Stimulated activated CD4-positive, alpha-beta T cell treated with anti-CD3 and anti-CD28 coated beads, Interleukin-2, amount 100 ng/mL, for 4 hours (primary cell): ENCODE data around the gene AFG1L.

Experiments
- DNase-seq: peaks from one replicate; pipeline ENCODE4 v3.0.0-alpha.2; 2020; ENCODE audit warnings: low read depth

Gene AFG1L

DNA sequence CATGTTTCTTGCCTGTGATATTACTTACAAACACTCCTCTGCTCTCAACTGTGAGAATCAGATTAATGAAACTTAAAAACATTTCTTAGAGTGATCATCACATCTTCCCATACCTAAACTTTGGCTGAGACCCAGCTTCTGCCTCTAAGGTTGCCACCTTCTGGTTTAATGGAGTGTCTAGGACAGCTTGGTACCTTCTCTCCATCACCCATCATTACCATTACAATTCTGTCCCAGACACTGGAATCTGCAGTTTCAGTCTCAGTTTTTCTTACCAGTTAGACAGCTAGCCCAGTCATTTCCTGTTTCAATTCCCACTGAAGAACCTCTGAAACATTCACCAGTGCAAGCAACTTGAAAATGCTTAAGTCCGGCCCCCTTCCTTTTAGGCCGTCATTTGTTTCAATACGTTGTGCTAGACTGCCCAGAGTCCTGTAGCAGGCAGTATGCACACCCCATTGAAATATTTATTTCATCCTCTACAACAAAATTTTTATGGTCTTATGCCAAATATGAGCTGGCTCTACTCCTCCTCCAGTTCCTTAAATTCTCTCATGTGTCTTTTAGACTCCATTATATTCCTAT, 158.8 kb downstream of the AFG1L start:
- no peak for DNase-seq

DNA sequence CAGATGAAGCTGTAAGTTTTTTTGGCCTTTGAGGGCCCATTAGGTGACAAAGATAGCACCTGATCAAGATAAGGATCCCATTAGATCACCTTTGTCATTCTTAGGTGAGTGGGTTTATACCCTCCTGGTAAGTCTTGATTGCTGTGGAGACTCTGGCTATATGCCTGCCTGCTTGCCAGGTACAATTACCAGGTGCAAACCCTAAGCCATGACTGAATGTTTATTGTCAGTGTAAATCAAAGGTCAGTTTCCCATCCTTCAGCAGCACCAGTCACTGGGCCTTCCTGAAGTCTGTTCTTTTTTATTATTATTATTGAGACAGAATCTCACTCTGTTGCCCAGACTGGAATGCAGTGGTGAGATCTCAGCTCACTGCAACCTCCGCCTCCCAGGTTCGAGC, 159.5 kb downstream of the AFG1L start:
- DNase-seq, result no peak

DNA sequence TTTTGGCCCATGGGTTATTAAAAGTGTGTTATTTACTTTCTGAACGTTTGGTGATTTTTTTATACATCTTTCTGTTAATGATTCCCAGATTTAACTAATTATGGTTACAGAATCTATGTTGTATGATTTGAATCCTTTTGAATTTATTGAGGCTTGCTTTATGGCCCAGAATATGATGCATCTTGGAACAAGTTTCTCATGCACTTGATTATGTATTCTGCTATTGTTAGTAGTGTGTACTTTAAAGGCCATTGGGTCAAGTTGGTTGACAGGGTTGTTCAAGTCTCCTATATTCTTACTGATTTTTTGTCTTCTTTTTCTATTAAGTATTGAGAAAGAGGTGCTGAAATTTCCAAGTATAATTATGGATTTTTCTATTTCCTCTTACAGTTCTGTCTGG, 160.8 kb downstream of the AFG1L start:
- no peak for DNase-seq

DNA sequence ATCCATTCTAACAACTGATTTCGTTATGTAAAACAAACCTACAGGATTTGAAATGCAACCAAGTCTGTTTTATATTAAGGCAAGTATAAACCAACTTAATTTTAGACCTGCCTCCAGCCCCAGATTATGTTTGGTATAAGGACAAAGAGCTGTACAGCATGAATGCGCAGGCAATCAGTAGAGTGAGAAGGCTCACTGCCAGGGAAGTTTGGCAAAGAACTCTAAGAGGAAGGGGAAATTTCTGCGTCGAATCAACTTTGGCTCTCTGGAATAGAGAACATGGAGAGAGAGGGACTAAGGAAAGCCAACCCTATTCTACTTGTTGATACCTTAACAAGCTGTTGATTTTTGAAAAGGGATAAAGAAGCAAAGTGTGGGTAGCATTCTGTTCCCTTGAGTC, 168.9 kb downstream of the AFG1L start:
- no peak for DNase-seq

DNA sequence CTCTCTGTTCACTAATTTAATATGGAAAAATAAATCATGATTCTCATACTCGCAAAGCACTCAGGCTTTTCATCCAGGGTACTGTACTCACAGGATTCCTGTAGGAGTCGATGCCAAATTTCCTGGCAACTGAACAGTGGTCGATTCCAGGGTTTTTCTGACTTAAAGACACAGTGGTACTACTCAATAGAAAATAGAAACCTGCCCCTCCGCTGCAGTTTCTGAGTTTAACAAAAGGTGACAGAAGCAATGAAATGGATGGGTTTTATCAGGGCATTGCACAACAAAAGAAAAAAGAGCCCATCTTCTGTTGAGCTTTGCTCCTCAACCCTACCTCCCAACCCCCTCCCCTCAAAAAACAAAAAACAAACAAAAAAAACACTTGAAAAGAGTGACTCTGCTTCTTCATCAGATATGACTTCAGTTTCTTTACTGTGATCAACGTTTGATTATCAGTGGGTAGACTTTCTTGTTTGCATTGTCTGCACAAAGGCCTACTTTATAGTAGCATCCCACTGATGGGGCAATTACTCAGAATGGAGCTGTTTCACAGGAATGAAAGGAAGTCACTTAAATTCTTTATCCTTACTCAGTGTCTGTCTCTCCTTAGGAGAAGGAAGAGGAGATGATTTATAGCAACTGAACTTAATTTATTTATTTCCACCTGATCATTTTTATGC, 169.7 kb downstream of the AFG1L start:
- DNase-seq, result no peak

DNA sequence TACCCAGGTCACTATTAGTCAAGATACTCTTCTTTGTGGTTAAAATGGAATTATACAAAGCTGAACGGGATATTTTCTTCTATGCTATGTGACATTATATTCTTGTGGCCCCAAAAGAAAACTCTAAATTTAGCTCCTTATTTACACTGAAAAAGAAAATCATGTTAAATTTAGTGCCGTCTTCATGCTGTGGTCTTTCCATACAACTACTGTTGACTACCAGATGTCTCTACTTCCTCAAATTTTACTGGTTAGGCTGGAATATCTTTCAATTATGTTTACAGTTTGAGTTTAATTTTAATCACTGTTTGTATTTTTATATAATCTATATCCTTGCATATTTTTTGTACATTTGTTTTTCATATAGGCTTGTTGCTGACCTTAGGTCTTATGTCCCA, 170.2 kb downstream of the AFG1L start:
- no peak for DNase-seq

DNA sequence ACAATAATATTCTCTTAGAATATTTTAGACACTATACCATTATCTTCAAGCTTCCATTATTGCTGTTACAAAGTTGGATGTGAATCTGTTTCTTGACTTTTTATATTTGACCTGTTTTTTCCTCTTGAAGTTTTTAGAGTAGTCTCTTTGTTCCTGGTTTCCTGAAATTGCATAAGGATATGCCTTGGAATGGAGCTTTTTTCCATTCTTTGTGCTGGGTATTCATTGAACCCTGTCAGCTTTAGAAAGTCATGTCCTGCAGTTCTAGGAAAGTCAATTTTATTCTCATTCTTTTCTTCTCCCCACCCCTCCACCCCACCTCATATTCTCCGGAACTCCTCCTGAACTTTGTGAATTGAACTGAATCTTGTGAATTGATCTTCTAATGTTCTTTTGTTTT, 173.5 kb downstream of the AFG1L start:
- no peak for DNase-seq

DNA sequence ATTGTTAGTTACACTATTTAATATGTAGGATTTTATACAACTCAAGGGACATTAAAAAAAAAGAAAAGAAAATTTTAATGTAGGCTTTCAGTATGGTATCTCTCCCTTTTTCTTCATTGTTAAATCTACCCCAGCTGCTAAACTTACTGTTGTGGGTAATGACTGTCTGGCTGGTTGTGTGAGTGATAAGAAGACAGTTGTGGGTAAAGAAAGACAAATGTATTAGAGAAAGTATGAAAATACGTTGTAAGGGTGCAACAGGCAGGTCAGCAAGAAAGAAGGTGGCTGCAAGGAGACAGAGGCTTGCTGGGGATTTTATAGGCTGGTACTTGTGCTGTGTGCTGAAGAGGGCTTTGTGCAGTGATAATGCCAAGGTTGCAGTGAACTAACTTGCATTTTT, 174.5 kb downstream of the AFG1L start:
- no peak for DNase-seq

DNA sequence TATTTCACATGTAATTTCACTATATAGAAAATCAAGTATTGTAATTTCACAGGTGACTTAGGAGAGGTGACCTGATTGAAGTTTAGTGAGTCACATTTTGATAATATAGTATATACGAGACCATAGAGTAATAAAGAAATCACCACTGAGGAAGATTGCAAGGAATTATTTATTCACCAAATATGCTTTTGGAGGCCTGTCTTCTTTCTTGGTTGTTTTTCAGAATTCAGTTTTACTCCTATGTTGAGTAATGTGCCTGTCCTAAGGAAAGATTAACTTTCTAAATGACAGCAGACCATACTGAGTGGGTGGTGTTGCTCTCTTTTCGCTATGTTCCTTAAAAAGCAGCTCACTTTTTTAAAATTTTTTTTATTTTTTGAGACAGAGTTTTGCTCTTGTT, 178.3 kb downstream of the AFG1L start:
- no peak for DNase-seq

DNA sequence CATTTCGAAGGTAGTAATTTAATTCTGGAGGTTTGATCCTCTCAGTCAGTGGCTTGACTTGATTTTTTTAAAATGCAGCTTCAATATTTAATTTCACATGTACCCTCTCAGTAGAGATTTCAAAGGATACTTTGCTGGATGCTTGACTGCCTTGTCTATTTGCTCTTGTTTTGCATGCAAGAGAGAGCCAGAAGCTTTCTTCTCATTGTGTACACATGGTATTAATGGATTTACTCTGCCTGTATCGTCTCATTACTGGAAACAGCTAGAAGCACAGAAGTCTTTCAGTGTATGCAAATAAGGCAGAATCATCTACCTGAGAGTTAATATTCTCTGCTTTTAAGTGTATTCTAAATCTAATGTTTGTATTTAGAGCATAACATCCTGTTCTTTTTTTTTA, 181.5 kb downstream of the AFG1L start:
- DNase-seq, result no peak

DNA sequence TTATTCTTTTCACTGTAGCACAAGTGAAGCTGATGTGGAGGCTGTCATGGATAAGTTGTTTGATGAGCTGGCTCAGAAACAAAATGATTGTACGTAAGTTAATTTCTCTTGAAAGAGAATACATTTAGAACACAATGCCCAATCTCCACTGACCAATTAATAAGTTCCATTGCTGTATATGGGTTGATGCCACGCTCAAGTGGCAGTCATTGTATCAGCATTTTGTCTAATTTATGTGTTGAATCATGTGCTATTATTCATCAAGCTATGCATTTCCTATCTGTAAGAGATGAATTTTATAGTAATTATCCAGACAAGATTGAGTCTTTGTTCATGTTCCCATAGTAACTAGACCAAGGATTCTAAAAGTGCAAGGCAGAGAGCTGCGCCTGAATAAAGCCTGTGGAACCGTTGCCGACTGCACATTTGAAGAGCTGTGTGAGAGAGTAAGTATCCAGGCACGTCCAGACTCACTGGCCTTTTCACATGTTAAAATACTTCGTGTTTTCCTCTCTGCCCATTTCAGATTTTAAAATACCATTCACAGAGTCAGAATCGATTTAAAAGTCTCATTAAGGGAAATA, 182.1 kb downstream of the AFG1L start:
- DNase-seq, result no peak

DNA sequence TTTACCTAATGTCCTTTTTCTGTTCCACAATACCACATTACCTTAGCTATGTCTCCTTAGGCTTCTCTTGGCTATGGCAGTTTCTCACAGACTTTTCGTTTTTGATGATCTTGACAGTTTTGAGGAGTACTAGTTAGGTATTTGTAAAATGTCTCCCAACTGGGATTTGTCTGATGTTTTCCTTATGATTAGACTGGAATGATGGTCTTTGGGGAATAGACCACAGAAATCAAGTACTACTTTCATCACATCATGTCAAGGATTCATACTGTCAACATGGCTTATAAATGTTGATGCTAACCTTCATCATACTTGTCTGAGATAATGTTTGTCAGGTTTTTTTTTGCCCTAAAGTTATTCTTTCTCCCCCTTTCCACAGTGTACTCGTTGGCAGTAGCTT, 187.7 kb downstream of the AFG1L start:
- no peak for DNase-seq

DNA sequence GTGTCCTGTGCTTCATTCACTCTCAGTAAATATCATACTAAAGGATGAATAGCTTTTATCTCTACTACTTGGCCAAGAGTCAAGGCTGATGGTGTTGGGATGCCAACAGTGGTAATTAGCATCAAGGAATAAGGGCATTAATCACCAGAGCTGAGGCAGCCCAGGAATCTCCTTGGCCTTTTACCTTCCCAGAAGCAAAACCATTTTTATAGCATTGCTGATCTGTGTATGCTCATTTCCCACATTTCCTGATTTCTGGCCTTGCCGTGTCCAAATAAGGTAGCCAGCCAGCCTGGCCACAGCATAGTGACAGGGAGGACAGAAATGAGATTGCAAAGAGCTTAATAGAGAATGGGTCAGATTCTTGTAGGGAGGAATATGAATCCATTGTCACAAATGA, 189.2 kb downstream of the AFG1L start:
- no peak for DNase-seq

DNA sequence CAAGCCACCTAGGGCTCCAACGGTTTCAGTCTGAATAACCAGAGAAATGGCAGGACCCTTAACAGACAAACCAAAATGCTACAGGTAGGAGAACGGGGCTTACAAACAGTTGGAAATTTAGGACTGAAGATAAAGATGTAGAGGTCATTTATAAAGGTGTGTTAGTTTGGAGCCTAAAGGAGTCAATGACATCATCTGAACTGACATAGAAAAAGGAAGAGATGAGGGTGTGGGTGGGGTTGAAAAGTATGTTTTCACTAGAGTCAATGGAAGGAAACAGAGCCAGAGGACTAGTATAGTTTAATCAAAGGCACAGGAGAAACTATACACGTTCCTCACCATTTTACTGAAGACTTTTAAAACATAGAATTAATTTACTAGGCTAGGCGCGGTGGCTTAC, 194.8 kb downstream of the AFG1L start:
- DNase-seq, result no peak

DNA sequence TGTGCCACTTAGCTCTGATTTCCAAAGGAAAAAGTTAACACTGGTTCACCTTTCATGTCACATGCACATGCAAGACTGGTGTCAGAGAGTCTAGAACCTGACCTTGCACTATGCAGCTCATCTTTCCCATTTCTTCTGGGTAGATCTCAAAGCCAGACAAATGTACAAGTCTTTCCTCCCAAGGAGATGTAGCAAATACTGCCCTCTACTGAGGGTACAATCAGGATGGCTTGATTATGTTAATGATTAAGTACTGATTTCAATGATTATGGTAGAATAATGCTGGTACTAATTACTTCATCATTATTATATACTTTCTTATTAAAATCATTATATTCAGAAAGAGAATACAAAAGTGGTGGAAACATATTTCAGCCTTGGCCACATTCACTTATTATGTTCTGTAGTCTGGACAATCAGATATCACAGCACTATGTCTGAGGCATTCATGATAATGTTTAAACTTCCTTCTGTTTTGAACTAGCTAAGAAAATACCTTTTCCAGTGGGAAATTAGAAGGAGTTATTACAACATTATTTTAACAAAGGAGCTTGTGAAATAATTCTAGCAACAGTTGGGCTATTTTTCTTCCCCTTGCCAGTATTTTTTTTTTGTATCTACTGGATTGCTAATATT, 197.4 kb downstream of the AFG1L start:
- DNase-seq, result no peak

DNA sequence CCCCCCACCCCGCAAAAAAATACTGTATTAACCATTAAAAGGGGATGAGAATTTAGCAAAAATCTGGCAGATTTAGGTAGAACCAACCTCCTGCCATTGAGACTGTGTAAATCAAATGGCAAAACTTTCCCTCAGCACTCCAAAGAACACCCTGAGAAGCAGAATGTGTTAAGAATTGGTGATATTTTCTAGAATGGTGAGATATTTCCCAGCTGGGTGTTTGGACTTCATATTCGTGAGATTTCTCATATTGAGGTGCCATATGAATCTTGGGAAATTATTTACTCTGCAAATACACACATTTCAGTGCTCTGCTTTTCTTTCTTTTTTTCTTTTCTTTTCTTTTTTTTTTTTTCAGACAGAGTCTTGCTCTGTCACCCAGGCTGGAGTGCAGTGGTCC, 199.6 kb downstream of the AFG1L start:
- DNase-seq, result no peak

DNA sequence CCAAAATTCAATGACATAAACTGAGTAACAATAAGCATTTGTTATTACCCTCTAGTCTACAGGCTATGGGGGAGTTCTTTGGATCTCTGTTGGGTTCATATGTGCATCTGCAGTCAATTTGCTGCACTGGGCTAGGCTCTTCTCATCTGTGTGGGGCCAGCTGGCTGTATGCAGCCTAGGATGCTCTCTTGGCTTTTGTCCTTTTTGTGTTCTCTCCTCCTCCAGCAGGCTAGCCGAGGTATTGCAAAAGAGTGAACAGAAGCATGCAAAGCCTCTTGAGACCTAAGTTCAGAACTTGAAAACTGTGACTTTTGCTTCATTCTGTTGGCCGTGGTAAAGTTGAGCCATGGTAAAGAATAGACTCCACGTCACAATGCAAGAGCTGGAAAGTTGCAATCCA, 203.0 kb downstream of the AFG1L start:
- no peak for DNase-seq

DNA sequence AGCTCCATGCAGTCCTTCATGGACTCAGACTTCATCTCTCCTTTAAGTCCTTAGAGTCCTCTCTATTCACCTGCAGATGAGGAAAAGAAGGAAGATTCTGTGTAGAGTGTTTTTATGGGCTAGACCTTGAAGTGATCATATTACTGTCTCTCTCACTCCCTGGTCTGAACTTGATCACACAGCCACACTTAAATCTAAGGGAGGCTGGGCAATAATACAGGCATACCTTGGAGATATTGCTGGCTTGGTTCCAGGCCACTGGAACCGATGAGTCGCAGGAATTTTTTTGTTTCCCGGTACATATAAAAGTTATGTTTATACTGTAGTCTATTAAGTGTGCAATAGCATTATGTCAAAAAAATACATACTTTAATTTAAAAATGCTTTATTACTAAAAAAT, 206.7 kb downstream of the AFG1L start:
- no peak for DNase-seq

DNA sequence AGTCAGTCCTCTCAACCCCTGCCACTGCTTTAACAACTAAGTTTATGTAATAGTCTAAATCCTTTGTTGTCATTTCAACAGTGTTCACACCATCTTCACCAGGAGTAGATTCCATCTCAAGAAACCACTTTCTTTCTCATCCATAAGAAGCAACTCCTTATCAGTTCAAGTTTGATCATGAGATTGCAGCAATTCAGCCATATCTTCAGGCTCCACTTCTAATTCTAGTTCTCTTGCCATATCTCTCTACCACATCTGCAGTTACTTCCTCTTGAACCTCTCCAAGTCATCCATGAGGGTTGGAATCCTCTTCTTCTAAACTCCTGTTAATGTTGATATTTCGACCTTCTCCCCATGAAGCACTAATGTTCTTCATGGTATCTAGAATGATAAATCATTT, 208.0 kb downstream of the AFG1L start:
- no peak for DNase-seq

DNA sequence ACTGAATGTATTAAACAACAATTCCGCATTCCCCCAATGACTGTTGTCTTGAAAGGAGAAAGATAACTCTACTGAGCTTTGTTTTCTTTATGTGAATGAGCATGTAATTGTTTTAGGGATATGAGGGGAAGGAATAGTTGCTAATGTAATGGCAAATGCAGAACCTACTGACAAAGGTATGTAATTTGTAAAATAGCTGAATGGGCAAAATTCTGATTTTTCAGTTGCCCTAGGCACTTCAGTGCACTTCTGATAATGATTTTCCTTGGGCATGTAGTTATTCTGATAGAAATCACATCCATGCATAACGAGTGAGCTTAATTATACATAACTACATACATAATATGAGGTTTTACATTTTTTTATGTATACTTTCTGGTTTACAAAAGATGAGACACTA, 212.5 kb downstream of the AFG1L start:
- no peak for DNase-seq

DNA sequence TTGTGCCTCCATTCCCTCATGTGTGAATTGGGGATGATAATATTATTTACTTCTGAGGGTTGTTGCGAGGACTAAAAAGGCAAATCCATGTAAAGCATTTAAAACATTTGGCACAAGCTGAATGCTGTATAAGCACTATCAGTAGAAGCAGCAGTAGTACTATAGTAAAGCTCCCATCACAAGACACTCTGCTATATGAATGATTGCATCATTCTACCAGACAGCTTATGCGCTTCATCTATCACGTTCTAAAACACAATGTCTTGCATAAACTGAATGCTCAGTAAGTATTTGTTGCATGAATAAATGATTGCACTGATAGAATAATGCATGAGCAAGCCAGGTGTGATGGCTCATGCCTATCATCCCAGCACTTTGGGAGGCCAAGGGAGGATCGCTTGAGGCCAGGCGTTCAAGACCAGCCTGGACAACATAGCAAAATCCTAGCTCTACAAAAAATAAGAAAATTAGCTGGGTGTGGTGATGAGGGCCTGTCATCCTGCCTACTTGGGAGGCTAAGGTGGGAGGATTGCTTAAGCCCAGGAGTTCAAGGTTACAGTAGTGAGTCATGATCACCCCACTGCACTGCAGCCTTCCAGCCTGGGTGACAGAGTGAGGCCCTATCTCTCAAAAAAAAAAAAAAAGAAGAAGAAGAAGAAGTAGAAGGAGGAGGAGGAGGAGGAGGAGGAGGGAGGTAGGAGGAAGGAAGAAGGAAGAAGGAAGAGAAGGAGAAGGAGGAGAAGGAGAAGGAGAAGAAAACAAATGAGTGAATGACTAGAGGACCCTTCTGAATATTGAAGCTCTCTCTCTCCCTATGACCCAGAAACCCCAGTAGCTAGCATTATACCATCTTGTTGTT, 215.8 kb downstream of the AFG1L start:
- DNase-seq, result no peak

DNA sequence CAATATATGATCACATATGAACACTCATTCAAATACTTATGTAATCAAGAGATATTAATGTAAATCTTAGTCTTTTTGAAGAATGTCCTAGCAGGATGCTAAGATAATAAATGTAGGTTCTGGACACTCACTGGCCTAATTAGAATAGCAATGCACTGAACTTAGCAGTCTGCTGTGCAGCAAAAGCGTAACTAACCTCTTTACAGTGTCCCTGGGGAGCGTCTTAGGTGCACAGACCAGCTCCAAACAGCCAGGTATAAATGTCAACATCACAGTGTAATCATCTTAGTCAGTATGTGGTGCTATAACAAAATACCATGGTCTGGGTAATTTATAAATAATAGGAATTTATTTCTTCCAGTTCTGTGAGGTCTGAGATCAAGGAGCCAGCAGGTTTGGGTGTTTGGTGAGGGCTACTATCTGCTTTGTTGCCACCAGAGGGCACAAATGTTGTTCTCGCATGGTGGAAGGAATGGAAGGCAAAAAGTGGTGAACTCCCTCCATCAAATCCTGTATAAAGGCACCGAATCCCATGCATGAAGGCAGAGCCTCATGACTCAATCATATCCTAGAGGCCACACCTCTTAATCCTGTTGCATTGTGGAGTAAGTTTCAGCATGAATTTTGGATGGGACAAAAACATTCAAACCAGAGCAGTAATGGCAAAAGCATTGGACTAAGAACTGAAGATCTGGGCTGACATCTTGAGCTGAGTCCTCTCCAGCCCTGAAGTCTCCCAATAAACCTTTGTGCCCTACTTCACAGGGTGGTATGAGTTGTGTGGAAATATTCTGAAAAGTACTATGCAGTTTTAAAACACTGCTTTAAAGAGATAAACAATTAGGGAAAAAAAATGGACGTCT, 224.1 kb downstream of the AFG1L start:
- no peak for DNase-seq
